GM21423 (cell line): Measurements from ENCODE around the gene SNHG17.
A peak's percentile ranks its signal among the peaks of the same experiment; 100 is the strongest.
"Not testable (repeated sequence)": the region's sequence is repeated elsewhere in the genome, so short reads cannot be mapped to it uniquely, and the experiment has no call there.

ENCODE experiments used
- ATAC-seq: cut with Tn5 transposase; IDR thresholded peaks from one replicate; pipeline ENCODE4 v1.9.1; 2021; ENCODE audit warnings: mild to moderate bottlenecking, moderate library complexity; ENCODE audit not compliant: unreplicated experiment

The SNHG17 gene

GRCh38 chr20:38434770-38435554 lies at the start of gene SNHG17:
Gene SNHG17, minus strand, starts transcription at chr20:38435328.
- ATAC-seq: peak; percentile 81

DNA sequence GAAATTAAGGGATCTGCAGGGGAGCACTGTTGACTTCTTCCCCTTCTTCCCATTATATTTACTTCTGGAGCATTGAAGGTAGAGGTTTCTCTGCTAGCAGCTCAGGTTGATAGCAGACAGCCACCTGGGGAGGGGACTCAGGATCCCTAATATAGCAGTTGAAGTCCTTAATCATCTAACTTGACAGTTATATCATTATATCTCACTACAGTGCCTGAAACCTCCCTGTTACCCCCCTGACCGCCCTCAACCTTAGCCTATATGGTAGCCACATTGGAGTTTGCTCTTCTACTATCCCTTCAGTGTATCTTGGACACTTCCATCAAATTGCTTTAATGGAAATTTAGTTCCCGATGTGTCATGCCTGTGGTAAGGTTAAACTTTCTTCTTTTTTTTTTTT lies 44.5 kb upstream of the SNHG17 start:
- ATAC-seq: no peak

- ATAC-seq: no peak
Observed at GRCh38 chr20:38477747-38478146, 42.6 kb upstream of the SNHG17 start.

GRCh38 chr20:38473367-38473795 lies 38.3 kb upstream of the SNHG17 start:
- peak; percentile 6 for ATAC-seq

GRCh38 chr20:38472513-38473366 lies 37.6 kb upstream of the SNHG17 start, which contains the start of gene RALGAPB:
Gene RALGAPB, plus strand, starts transcription at chr20:38472843. Its CDS starts 15,590 bp downstream, at chr20:38488433.
- ATAC-seq: peak; percentile 92

DNA sequence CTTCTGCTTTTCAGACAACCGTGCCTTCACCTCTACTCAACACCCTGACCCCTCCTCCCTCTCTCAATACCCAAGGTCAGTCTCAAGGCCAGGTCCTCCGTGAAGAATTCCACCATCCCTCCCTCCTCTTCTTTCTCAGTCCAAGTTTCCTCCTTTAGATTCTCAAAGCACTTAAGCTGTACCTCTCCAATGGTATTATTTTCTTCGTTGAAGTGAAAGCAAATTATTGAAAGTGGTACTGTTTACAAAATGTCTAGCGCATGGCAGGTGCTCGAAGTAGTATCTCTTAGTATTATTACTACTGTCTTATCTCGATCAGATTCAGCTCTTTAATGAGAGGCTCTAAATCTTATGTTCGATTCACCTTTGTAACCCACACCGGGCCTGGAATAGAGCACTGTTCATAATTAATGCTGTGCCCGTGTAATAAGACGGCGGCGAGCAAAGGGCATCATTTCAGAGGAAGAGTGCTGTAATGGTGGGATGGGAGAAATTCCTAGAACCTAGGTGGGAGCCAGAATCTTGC lies 36.9 kb upstream of the SNHG17 start:
- no peak for ATAC-seq

- no peak for ATAC-seq
Observed at GRCh38 chr20:38471245-38471644, 36.1 kb upstream of the SNHG17 start.

GRCh38 chr20:38466983-38467382 lies 31.9 kb upstream of the SNHG17 start:
- ATAC-seq: no peak

- no peak for ATAC-seq
Observed at GRCh38 chr20:38466171-38466570, 31.0 kb upstream of the SNHG17 start.

DNA sequence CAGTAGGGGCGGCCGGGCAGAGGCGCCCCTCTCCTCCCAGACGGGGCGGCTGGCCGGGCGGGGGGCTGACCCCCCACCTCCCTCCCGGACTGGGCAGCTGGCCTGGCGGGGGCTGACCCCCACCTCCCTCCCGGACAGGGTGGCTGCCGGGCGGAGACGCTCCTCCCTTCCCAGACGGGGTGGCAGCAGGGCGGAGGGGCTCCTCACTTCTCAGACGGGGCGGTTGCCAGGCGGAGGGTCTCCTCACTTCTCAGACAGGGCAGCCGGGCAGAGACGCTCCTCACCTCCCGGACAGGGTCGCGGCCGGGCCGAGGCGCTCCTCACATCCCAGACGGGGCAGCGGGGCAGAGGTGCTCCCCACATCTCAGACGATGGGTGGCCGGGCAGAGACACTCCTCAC lies 26.4 kb upstream of the SNHG17 start:
- not testable (repeated sequence) for ATAC-seq

GRCh38 chr20:38461167-38461566 lies 26.0 kb upstream of the SNHG17 start:
- not testable (repeated sequence) for ATAC-seq

GRCh38 chr20:38460631-38461030 lies 25.5 kb upstream of the SNHG17 start:
- ATAC-seq: not testable (repeated sequence)

GRCh38 chr20:38460040-38460623 lies 25.0 kb upstream of the SNHG17 start:
- ATAC-seq: no peak

DNA sequence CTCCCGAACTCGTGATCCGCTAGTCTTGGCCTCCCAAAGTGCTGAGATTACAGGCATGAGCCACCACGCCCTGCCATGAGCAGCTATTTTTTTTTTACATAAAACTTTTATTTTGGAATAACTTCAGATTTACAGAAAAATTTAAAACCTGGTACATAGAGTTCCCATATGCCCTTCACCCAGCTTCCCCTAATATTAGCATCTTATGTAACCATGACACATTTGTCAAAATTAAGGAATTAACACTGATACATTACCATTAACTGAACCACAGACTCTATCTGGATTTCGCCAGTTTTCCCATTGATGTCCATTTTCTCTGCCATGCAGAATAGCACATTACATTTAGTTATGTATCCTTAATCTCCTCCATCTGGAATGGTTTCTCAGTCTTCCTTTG lies 23.2 kb upstream of the SNHG17 start:
- ATAC-seq: no peak

GRCh38 chr20:38454556-38455473 lies 19.7 kb upstream of the SNHG17 start:
- no peak for ATAC-seq

DNA sequence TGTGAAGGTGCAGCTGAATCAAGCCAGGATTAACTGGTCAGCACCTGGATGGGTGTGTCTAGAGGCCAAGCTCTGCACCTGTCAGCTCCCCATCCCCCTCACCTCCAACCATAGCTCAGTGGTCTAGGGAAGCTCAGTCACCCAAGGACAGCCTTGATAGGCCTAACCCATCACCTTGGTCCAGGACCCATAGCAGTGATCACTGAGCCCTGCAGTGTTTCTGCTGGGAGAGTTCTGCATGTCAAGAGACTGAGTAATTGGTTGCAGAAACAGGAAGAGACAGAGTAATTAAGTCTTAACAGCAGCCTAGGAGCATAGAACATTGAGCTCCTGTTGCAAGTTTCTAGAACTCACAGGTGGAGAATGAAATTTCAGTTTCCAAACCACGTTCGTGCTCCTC lies 18.8 kb upstream of the SNHG17 start:
- ATAC-seq: peak; percentile 66

DNA sequence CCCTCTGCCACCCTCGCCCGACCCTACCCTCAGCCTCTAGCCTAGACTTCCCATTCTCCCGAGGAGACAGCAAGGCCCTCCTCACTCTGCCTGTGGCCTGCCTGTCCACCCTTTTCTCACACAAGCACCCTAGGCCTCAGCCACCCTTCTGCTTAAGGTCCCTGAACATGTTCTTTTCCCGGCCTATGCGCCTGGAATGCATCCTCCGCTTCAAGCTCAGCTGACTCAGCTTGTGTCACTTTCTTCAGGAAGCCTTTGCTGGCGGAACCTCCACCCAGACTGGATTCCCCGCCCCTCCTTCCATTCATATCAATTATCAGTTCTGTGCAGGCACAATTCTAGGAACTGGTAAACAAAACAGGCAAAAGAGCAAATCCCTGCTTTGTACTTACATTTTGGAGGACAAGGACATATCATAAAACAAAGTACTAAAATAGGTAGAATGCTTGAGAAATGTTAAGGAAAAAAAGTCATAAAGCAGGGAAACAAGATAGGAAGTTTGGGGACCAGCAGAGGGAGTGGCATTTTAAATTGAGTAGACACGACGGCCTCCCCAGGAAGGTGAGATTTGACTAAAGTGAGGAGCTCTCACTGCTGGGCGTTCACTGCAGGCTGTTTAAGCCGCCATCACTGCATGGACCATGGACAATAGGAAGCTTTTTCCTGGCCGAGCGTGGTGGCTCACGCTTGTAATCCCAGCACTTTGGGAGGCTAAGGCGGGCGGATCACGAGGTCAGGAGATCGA lies 17.9 kb upstream of the SNHG17 start:
- ATAC-seq: no peak

- no peak for ATAC-seq
Observed at GRCh38 chr20:38450412-38450975, 15.4 kb upstream of the SNHG17 start.

GRCh38 chr20:38449046-38449445 lies 13.9 kb upstream of the SNHG17 start:
- no peak for ATAC-seq
